Anterior cingulate cortex (tissue), 58 donors: ENCODE measurements around the gene FAM76A.
"Not testable (repeated sequence)": the region's sequence is repeated elsewhere in the genome, so short reads cannot be mapped to it uniquely, and the experiment has no call there.

ENCODE experiments used
- DNase-seq, 58 donors: peaks; one replicate each; lab custom pipeline; 2025; lab: John Stamatoyannopoulos, UW

Gene FAM76A

DNA sequence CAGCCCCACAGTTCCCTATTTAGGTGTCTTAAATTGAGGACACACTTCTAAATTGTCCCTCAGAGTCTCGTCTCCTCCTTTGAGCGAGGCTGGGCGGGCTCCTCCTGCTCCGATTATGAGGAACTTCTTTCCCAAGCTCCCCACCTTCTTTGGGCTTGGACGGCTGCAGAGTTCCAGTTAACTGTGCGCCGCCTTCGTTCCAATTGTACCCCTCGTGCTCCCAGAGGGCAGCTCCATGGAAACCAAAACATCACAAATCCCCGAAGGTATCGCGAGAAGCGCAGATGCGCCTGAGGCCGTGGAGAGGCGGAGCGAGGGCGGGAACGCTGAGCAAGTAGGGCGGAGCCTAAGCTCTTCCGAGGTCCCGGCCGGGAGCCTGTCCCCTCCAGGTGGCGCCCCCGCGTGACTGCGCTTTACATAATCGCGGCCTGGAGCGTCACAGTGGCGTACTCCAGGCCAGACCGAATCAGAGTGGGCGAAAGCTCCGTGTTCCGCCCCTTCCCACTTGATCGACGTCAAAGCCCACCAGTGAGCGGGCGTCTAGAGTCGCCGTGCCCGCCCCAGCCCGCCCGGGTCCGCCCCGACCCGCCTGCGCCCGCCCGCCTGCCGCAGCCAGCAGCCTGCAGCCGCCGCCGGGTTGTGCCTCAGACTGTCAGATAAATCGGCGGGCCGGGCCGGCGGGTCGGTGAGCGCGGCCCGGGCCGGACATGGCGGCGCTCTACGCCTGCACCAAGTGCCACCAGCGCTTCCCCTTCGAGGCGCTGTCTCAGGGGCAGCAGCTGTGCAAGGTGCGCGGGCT is at the start of gene FAM76A:
TSS of gene FAM76A (plus strand) at position 588 of the 799 bp plus-strand sequence. CDS start at position 708, 120 bp downstream.
- DNase-seq, result peak; percentile 82 to 100 (median 99)

DNA sequence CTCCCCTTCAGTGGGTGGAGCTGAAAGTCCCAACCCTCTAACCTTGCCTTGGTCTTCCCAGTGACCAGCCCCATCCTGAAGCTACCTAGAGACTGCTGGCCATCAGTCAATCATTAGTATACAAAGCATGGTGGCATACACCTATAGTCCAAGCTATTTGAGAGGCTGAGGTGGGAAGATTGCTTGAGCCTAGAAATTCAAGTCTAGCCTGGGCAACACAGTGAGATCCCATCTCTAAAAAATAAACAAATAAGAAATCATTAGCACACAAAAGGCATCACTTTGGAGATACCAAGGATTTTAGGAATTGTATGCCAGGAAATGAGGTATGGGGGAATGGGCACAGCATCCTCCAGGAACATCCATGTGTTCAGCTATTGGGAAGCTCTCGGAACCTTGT is 49.4 kb upstream of the FAM76A start:
- no peak for DNase-seq

DNA sequence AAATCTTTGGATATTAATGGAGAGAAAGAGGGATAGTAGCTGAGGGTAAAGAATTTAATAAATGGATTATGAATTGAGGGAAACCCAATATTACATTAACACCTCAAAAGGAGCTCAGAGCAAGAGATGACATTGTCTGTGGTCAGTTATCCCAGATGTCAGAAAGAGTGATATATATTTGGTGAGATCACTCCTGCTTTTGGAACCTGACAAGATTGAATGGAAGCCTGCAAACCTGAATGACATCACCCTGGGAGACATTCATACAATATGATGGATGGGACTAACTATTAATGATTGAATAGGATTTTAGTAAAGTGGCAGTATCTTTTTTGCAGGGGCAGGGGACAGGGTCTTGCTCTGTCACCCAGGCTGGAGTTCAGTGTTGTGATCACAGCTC is 47.0 kb upstream of the FAM76A start:
- no peak for DNase-seq

DNA sequence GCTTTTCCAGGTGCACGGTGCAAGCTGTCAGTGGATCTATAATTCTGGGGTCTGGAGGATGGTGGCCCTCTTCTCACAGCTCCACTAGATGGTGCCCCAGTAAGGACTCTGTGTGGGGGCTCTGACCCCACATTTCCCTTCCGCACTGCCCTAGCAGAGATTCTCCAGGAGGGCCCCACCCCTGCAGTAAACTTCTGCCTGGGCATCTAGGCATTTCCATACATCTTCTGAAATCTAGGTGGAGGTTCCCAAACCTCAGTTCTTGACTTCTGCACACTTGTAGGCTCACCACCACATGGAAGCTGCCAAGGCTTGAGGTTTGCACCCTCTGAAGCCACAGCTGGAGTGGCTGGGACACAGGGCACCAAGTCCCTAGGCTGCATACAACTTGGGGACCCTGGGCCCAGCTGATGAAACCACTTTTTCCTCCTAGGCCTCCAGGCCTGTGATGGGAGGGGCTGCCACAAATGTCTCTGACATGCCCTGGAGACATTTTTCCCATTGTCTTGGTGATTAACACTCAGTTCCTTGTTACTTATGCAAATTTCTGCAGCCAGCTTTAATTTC is 45.5 kb upstream of the FAM76A start:
- not testable (repeated sequence) for DNase-seq

DNA sequence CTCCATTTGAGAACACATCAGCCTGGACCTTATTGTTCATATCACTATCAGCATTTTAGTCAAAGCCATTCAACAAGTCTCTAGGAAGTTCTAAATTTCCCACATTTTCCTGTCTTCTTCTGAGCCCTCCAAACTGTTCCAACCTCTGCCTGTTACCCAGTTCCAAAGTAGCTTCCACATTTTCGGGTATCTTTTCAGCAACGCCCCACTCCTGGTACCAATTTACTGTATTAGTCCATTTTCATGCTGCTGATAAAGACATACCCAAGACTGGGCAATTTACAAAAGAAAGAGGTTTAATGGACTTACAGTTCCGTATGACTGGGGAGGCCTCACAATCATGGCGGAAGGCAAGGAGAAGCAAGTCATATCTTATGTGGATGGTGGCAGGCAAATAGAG is 44.2 kb upstream of the FAM76A start:
- DNase-seq, result not testable (repeated sequence)

DNA sequence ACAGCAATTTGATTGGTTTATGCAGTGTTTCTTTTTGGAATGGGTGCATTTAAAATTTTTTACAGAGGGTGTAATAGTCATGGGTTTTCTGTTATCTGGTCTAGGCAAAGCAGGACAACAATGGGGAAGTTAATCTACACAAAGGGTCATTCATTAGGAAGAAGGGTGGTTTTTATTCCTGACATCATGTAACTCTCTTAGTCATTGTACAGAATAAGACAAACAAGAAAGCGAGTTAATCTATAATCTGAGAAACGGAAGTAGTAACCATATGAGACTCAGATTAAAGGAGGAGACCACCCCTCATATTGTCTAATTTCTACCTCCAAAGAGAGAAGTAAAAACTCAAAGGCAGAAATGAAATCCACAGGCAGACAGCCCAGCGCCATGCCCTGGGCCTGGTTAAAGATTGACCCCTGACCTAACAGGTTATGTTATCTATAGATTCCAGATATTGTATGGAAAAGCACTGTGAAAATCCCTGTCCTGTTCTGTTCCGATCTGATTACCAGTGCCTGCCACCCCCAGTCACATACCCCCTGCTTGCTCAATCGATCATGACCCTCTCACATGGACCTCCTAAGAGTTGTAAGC is 43.3 kb upstream of the FAM76A start:
- DNase-seq, result no peak

DNA sequence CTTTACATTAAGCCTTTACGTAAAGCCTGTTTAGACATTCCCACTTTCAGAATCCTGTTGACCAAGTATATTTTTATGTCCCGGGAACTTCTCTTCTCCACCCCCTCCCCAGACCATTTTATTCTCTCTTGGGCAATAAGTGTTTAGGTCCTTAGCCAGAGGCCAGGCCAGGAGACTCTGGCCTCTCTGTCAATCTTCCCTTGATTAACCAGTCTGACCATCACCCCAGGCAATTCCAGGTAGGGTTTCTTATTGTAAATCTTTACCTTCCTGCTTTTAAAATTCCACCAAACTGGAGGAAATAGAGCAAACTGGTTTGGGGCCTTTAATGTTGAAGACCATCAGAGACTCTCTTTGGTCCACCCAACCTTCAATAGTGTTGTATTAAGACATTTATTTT is 41.6 kb upstream of the FAM76A start:
- DNase-seq, result no peak

DNA sequence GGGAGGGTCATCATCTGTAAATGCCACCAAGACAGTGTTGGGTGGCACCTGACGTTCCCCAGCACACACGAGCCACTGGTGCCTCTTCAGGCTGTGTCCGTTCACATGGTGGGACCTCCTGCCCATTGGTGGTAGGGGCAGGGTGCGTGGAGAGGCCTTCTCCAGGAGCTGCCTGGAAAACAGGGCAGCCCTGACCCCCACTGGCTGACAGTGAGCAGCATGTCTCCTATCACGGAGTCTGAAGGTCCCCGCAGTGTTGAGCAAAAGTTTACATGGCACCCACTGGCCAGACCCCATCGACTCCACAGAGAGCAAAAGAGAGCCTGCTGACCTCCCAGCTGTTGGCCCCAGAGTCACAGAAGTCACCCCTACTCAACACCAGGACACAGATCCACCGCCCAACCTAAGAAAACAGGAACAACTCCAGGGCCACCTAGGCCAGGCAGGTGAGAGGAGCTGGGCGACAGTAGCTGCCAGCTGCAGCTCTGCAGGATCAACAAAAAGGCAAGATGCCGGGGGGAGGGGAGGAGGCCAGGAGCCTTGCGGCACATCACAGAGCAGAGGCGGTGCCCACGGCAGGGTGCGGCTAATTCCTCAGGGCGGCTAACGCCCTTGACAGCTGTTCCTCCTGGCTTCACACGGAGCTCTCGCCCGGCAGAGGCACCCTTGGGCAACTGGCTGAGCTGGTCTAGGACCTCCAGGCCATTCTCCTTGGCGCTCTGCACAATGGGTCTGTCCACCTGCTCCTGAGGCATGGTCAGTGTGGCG is 39.4 kb upstream of the FAM76A start:
- no peak for DNase-seq

DNA sequence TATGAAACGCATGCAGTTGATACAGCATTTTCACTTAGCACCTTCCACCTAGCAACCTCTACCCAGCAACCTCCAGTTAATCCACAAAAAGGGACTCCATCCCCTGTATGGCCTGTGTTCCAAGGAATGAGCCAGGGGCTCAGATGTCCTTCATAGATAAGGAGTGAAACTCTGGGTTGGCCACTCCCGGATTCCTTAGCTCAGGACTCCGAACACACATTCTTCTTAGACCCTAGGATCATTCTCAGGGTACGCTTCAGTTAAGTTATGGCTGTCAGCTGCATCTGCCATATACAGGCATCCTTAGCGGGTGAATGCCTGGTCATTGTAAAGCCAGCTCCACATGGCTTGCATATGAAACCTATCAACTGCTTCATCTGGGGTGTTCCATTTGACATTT is 37.9 kb upstream of the FAM76A start:
- no peak for DNase-seq

DNA sequence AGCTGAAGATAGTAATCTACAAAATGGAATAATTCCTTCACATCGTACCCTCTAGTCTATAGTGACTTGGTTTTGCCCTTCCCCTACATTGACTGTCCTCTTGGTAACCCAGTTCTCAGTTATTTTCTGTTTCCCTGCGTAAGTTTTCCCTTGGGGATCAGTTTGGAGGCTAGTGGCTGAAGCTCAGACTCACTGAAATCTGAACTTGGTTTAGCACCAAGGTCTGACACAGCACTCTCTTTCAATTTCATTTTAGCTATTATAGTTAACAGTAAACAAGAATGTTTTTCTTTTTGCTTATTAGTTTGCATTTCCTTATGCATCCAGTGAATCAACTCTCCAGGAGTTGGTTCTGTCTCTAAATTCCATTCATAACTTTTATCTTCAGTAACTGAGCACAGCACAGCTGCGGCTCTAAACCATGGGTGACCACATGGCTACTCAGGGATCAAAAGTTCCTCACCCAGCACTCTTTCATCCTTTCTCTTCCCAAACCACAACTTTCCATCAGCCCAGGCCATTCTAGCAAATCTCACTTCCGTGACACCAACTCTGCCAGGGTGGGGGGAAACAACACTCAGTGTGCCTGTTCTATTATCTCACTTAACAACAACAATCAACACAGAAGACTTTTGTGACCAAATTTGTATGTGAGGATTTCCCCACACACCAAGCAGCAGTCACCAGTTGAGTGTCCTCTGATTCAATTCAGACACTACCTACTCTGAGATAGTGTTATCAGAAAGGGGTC is 36.2 kb upstream of the FAM76A start:
- no peak for DNase-seq

DNA sequence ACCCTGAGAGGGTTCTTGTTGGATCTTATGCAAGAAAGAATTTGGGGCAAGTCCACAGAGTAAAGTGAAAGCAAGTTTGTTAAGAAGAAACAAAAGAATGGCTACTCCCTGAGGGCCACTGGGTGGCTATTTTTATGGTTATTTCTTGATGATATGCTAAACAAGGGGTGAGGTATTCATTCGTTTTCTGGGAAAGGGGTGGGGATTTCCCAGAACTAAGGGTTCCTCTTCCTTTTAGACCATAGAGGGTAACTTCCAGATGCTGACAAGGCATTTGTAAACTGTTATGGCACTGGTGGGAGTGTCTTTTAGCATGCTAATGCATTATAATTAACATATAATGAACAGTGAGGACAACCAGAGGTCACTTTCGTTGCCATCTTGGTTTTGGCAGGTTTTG is 35.6 kb upstream of the FAM76A start:
- DNase-seq, result no peak

DNA sequence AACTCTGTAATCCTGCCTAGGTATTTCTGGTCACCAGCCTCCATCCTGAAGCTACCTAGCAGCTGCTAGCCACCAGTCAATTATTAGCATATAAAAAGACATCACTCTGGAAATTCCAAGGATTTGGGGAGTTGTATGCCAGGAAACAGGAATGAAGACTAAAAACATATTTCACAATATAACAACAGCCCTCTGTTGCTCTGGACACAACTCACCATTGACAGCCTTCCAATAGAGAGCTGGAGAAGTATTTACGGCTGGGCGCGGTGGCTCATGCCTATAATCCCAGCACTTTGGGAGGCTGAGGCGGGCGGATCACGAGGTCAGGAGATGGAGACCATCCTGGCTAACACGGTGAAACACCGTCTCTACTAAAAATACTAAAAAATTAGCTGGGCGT is 28.9 kb upstream of the FAM76A start:
- not testable (repeated sequence) for DNase-seq

DNA sequence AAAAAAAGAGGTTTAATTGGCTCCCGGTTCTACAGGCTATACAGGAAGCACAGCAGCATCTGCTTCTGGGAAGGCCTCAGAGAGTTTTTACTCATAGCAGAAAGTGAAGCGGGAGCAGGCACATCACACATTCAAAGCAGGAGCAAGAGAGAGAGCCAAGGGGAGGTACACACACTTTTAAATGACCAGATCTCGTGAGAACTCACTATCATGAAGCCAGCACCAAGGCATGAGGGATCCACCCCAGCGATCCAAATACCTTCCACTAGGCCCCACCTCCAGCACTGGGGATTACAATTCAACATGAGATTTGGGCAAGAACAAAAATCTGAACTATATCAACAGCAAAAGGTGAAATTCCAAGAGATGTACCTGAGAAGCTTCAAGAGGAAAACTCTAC is 20.8 kb upstream of the FAM76A start:
- no peak for DNase-seq

DNA sequence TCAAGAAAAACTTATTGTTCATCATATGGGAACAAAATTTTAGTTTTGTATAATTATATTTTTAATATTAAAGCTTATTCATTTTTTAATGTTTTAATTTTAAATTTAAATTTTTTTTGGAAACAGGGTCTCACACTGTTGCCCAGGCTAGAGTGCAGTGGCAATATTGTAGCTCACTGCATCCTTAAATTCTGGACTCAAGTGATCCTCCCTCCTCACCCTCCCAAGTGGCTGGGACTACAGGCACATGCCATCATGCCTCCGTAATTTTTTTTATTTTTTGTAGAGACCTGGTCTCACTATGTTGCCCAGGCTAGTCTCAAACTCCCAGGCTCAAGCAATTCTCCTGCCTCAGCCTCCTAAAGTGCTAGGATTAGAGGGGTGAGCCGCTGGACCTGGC is 20.2 kb upstream of the FAM76A start:
- DNase-seq, result no peak

DNA sequence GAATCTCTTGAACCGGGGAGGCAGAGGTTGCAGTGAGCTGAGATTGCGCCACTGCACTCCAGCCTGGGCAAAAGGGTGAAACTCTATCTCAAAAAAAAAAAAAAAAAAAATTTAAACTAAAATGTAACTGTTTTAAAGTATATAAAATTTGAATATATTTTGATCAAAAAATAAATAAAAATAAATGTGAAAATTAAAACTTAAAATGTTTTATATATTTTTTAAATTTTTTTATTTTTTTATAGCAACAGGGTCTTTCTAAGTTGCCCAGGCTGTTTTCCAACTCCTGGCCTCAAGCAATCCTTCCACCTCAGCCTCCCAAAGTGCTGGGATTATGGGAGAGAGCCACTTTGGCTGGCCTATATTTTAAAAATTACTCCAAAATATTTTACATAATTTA is 15.2 kb upstream of the FAM76A start:
- no peak for DNase-seq

DNA sequence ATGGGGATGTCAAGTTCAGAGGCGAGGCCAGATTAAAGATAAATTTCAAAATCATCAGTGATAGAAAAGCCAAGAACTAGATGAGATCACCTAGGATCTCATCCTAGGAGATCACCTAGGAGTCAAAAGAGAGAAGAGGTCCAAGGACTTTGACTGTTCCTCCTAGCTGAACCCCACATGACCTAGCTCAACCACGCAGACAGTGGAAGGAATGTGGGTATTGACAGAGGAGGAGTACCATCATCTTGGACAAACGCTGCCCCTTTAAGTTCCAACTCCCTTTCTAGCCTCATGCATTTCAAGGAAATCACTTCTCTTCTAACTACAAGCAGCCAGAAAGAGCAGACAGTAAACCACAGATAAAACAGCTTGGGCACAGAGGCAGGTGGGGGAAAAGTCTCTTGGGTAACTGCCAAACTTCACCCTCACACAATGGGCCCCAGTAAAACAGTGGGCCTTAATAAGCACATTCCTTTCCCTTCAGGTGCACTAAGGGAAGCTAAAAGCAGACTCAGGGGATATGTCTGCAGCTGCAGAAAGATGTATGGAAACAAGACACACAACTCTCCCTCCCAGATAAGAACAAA is 12.5 kb upstream of the FAM76A start:
- no peak for DNase-seq

DNA sequence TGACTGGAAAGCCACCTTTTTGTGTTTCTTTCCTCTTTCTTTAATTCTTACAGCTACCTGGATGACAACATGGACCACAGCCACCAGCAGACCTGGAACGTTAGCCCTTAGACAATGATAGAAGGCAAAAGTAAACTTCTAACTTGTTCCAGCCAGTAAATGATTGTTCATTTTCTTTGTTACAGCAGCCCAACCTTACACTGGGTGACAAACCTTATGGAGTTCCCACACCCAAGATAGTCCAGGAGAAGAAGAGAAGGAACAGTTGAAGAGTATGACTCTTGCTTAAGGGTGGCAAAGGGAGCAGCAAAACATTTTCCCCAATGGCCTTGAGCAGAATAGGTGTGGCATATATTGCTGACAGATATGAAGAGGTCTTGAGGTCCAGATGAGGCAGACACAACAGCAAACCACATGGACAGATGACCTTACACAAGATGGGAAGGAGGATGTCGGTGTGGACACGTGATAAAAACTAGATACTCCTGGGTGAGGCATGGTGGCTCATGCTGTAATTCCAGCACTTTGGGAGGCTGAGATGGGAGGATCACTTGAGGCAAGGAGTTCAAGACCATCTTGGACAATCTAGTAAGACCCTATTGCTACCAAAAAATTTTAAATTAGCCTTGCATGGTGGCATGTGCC is 11.8 kb upstream of the FAM76A start:
- no peak for DNase-seq

DNA sequence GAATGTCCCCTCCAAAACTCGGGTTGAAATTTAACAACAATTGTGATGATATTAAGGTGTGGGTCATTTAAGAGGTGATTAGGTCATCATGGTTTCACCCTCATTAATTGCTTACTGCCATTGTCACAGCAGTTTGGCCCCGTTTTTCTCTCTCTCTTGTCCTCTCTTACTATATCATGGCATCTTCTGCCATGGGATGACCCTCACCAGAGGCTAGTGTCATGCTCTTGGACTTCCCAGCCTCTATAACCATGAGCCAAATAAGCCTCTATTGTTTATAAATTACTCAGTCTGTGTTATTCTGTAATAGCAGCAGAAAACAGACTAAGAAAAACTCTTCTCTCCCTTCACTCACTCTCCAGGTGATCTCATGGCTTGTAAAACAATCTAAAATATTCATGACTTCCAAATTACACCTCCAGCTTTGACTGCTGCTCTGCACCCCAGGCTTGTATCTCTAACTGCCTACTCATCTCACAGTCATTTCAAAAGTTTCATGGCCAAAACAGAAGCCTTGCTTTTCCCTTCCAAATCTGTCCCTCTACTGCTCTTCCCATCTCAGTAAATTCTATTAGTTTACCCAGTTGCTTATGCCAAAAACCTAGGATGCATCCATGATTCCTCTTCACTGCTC is 9.4 kb upstream of the FAM76A start:
- no peak for DNase-seq
